Neural cell (in vitro differentiated cells): Measurements from ENCODE around the gene GNLY.

Experiments used
- EP300 ChIP-seq: fragments of 450-650 bp; conservative IDR thresholded peaks from 2 replicates; pipeline ENCODE4 v1.6.1; 2014; ENCODE audit warnings: antibody characterized with exemption, mild to moderate bottlenecking, moderate library complexity; ENCODE audit not compliant: poor library complexity, severe bottlenecking
- EZH2 ChIP-seq: fragments of 200-600, 300-800 bp; shearing (Covaris generic), sonication (generic); IDR thresholded peaks from 2 replicates; pipeline ENCODE4 v1.6.1; 2014; ENCODE audit warnings: antibody characterized with exemption, low read length, borderline replicate concordance, mild to moderate bottlenecking; ENCODE audit not compliant: insufficient read depth, poor library complexity, severe bottlenecking
- MXI1 ChIP-seq: fragments of 450-650 bp; conservative IDR thresholded peaks from 2 replicates; pipeline ENCODE4 v1.6.1; 2014; ENCODE audit warnings: antibody characterized with exemption, mild to moderate bottlenecking; ENCODE audit not compliant: poor library complexity, severe bottlenecking
- POLR2AphosphoS5 ChIP-seq: IDR thresholded peaks from 2 replicates; pipeline ENCODE4 v1.6.1; 2012
- RAD21 ChIP-seq: fragments of 450-650 bp; conservative IDR thresholded peaks from 2 replicates; pipeline ENCODE4 v1.6.1; 2014; ENCODE audit warnings: antibody characterized with exemption, mild to moderate bottlenecking, moderate library complexity
- TF ChIP-seq, protein P1 (sequence below): fragments of 450-650 bp; IDR thresholded peaks from 2 replicates; pipeline ENCODE4 v1.5.1; 2014; ENCODE audit warnings: antibody characterized with exemption, mild to moderate bottlenecking, moderate library complexity; ENCODE audit not compliant: poor library complexity, severe bottlenecking

DNA sequence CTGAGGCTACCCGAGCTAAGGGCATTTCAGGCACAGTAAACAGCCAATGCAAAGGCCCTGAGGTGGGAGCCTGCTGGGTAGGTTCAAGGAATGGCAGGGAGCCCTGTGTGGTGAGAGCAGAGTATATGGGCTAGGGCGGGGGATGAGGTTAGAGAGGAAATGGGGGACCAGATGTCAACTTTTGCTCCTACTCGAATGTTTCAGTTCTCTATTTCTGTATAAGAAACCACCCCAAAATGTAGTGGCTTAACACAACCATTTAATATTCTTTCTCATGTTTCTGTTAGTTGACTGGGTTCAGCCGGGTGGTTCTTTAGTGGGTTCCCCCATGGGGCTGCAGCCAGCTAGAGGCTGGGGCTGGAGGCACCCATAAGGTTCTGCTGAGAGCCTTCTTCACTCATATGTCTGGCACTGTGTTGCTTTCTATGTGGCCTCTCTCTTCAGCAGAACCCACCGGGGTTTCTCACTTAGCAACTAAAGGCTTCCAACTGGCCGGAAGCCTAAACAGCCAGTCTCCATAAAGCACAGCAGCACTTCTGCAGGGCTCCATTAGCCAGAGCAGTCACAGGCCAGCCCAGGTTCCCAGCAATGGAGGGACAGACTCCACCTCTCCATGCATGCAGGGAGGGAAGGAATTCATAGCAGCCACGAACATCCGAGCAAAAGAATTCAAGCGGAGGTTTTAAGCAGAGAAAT, 54.0 kb downstream of the GNLY start:
- TF ChIP-seq POLR2AphosphoS5, result no peak
- no peak for TF ChIP-seq EP300
- TF ChIP-seq, protein P1, sequence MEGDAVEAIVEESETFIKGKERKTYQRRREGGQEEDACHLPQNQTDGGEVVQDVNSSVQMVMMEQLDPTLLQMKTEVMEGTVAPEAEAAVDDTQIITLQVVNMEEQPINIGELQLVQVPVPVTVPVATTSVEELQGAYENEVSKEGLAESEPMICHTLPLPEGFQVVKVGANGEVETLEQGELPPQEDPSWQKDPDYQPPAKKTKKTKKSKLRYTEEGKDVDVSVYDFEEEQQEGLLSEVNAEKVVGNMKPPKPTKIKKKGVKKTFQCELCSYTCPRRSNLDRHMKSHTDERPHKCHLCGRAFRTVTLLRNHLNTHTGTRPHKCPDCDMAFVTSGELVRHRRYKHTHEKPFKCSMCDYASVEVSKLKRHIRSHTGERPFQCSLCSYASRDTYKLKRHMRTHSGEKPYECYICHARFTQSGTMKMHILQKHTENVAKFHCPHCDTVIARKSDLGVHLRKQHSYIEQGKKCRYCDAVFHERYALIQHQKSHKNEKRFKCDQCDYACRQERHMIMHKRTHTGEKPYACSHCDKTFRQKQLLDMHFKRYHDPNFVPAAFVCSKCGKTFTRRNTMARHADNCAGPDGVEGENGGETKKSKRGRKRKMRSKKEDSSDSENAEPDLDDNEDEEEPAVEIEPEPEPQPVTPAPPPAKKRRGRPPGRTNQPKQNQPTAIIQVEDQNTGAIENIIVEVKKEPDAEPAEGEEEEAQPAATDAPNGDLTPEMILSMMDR, result no peak
- no peak for TF ChIP-seq EZH2
- TF ChIP-seq MXI1, result no peak
- no peak for TF ChIP-seq RAD21
